ENCODE measurements around the gene MGAT4A.

The MGAT4A gene

DNA sequence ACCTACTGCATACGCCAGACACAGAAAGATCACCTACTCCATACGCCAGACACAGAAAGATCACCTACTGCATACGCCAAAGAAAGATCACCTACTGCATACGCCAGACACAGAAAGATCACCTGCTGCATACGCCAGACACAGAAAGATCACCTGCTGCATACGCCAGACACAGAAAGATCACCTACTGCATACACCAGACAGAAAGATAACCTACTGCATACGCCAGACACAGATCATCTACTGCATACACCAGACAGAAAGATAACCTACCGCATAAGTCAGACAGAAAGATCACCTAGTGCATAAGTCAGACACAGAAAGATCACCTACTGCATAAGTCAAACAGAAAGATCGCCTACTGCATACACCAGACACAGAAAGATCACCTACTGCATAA lies 148.4 kb downstream of the MGAT4A start:
- no peak for DNase-seq (ENCODE audit: low read depth in 2 of 2)
- TF ChIP-seq, protein P1, sequence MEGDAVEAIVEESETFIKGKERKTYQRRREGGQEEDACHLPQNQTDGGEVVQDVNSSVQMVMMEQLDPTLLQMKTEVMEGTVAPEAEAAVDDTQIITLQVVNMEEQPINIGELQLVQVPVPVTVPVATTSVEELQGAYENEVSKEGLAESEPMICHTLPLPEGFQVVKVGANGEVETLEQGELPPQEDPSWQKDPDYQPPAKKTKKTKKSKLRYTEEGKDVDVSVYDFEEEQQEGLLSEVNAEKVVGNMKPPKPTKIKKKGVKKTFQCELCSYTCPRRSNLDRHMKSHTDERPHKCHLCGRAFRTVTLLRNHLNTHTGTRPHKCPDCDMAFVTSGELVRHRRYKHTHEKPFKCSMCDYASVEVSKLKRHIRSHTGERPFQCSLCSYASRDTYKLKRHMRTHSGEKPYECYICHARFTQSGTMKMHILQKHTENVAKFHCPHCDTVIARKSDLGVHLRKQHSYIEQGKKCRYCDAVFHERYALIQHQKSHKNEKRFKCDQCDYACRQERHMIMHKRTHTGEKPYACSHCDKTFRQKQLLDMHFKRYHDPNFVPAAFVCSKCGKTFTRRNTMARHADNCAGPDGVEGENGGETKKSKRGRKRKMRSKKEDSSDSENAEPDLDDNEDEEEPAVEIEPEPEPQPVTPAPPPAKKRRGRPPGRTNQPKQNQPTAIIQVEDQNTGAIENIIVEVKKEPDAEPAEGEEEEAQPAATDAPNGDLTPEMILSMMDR (IDR thresholded peaks at IDR 0.05; ENCODE audit: low read depth, low read length) = no peak

GRCh38 chr2:98580656-98581284 lies 150.2 kb downstream of the MGAT4A start:
- TF ChIP-seq, protein P1 (IDR thresholded peaks at IDR 0.05; ENCODE audit: low read depth, low read length) = no peak
- no peak overlapping the region for H3K4me3 ChIP-seq (replicated peaks in 1 of 2; ENCODE audit: low read depth in 2 of 2, low read length in 2 of 2)
- no peak for DNase-seq (ENCODE audit: low read depth in 2 of 2)

More for the DNA sequence above, 148.4 kb downstream of the MGAT4A start:
- H3K4me3 ChIP-seq (replicated peaks in 1 of 2; ENCODE audit: low read depth in 2 of 2, low read length in 2 of 2) = no peak overlapping the region

- no peak for DNase-seq (ENCODE audit: low read depth in 2 of 2)
- TF ChIP-seq, protein P1 (IDR thresholded peaks at IDR 0.05; ENCODE audit: low read depth, low read length) = no peak
- H3K4me3 ChIP-seq (replicated peaks in 1 of 2; ENCODE audit: low read depth in 2 of 2, low read length in 2 of 2) = no peak overlapping the region
Measured at GRCh38 chr2:98579926-98580325, 151.0 kb downstream of the MGAT4A start.

GRCh38 chr2:98578231-98578630 lies 152.7 kb downstream of the MGAT4A start:
- TF ChIP-seq, protein P1 (IDR thresholded peaks at IDR 0.05; ENCODE audit: low read depth, low read length) = no peak
- H3K4me3 ChIP-seq (replicated peaks in 1 of 2; ENCODE audit: low read depth in 2 of 2, low read length in 2 of 2) = no peak overlapping the region
- DNase-seq (ENCODE audit: low read depth in 2 of 2) = no peak

DNA sequence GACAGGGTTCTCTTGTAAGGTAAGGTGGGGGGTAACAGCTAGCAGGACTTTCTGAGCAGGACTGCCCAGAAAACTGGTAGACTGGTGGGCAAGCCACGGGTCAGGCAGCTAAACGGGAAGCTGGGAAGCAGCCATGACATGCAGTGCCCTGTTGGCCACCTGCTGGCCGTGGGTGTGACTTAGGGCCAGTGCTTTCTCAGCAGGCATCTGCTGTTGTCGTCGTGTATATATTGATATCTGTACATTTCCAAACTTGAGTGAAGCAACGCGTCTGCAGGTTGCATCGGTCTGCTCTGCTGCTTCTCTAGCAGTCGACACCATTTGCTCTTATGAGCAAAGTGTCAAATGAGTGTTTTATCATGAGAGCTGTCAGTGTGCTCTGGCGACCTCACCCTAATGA lies 153.6 kb downstream of the MGAT4A start:
- H3K4me3 ChIP-seq (replicated peaks in 1 of 2; ENCODE audit: low read depth in 2 of 2, low read length in 2 of 2) = no peak overlapping the region
- DNase-seq (ENCODE audit: low read depth in 2 of 2) = no peak
- TF ChIP-seq, protein P1 (IDR thresholded peaks at IDR 0.05; ENCODE audit: low read depth, low read length) = peak; percentile 21

DNA sequence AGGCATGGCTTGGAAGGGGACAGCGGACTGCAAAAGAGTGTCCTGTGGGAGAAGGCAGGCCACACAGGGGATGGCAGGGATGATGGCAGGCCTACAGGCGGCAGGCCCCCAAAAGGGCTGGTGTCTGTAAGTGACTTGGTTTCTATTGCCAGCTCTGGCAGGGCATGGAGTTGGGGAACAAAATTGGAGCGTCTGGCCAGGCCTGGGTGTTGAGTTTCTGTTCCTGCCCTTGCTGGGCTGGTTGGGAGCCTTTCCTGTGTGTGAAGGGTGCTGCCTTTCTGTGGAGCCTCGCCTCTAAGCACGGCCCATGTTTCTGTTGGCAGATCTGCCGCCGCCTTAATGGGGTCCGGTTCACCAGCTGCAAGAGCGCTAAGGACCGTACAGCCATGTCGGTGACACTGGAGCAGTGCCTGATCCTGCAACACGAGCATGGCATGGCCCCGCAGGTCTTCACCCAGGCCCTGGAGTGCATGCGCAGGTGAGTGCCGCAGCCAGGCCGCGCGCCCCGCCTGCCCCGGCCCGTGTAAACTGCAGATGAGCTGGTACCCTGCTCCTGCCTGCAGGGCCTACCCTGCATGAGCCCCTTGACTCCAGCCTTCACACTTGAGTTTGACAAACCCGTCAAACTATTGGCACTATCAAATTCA lies 154.1 kb downstream of the MGAT4A start:
- no peak overlapping the region for H3K4me3 ChIP-seq (replicated peaks in 1 of 2; ENCODE audit: low read depth in 2 of 2, low read length in 2 of 2)
- TF ChIP-seq, protein P1 (IDR thresholded peaks at IDR 0.05; ENCODE audit: low read depth, low read length) = no peak
- DNase-seq (ENCODE audit: low read depth in 2 of 2) = no peak

Measured in cardiac fibroblast (primary cell).